ENCODE results near the gene CNTLN. TPM values are rescaled to one million over a fixed set of nuclear protein-coding genes. Genes with fewer than 3 reads are reported as not detected.

CNTLN gene
- total and polyA plus RNA-seq, 2 donors from 2014 or later, result 2.0 to 8.0 TPM

- Histone ChIP-seq H3K9ac (ENCODE audit: low read length in 3 of 3) (no peak overlapping the region), H3K4me3 (ENCODE audit: low read length in 3 of 3) (no peak overlapping the region), H3K36me3 (ENCODE audit: control insufficient read depth in 2 of 3, insufficient read depth in 3 of 3, low read length in 3 of 3) (no peaks in the 10 kb centered on the region), H3K4me1 (ENCODE audit: control insufficient read depth in 2 of 3, insufficient read depth in 2 of 3, low read depth in 1 of 3, low read length in 3 of 3) (no peaks in the 10 kb centered on the region), H3K27me3 (ENCODE audit: control insufficient read depth, insufficient read depth, low read length) (no peaks in the 10 kb centered on the region), H3K9me3 (ENCODE audit: control insufficient read depth in 2 of 3, insufficient read depth in 1 of 3, low read length in 3 of 3) (no peaks in the 10 kb centered on the region), H3K27ac (ENCODE audit: low read depth in 2 of 2, low read length in 2 of 2) (no peak overlapping the region)
- intact Hi-C loops (cut with DNase I), result no loop called here
- TF ChIP-seq, protein P1, sequence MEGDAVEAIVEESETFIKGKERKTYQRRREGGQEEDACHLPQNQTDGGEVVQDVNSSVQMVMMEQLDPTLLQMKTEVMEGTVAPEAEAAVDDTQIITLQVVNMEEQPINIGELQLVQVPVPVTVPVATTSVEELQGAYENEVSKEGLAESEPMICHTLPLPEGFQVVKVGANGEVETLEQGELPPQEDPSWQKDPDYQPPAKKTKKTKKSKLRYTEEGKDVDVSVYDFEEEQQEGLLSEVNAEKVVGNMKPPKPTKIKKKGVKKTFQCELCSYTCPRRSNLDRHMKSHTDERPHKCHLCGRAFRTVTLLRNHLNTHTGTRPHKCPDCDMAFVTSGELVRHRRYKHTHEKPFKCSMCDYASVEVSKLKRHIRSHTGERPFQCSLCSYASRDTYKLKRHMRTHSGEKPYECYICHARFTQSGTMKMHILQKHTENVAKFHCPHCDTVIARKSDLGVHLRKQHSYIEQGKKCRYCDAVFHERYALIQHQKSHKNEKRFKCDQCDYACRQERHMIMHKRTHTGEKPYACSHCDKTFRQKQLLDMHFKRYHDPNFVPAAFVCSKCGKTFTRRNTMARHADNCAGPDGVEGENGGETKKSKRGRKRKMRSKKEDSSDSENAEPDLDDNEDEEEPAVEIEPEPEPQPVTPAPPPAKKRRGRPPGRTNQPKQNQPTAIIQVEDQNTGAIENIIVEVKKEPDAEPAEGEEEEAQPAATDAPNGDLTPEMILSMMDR (IDR thresholded peaks at IDR 0.05; ENCODE audit: borderline replicate concordance, extremely low read depth, insufficient read depth), result no peak
- FAIRE-seq, result no peak
- DNase-seq, result no peak
These were observed 44.8 kb upstream of the CNTLN start for GRCh38 chr9:17090041-17090440.

GRCh38 chr9:17116400-17116837 lies 18.4 kb upstream of the CNTLN start:
- FAIRE-seq (peak; percentile 95), DNase-seq (peak in 2 of 5 donors; percentile 24 to 42)
- H3K27me3 ChIP-seq (ENCODE audit: control insufficient read depth, insufficient read depth, low read length), result no peaks in the 10 kb centered on the region
- H3K36me3 ChIP-seq (ENCODE audit: control insufficient read depth in 2 of 3, insufficient read depth in 3 of 3, low read length in 3 of 3), result no peaks in the 10 kb centered on the region
- no peaks in the 10 kb centered on the region for H3K4me1 ChIP-seq (ENCODE audit: control insufficient read depth in 2 of 3, insufficient read depth in 2 of 3, low read depth in 1 of 3, low read length in 3 of 3)
- H3K9ac ChIP-seq (ENCODE audit: low read length in 3 of 3), result no peak overlapping the region
- TF ChIP-seq, protein P1 (IDR thresholded peaks at IDR 0.05; ENCODE audit: borderline replicate concordance, extremely low read depth, insufficient read depth), result peak; percentile 32
- H3K27ac ChIP-seq (ENCODE audit: low read depth in 2 of 2, low read length in 2 of 2), result no peak overlapping the region
- no peaks in the 10 kb centered on the region for H3K9me3 ChIP-seq (ENCODE audit: control insufficient read depth in 2 of 3, insufficient read depth in 1 of 3, low read length in 3 of 3)
- no peak overlapping the region for H3K4me3 ChIP-seq (ENCODE audit: low read length in 3 of 3)
- intact Hi-C loops (cut with DNase I), result no loop called here

- H3K36me3 ChIP-seq (ENCODE audit: control insufficient read depth in 2 of 3, insufficient read depth in 3 of 3, low read length in 3 of 3), result no peaks in the 10 kb centered on the region
- TF ChIP-seq, protein P1 (IDR thresholded peaks at IDR 0.05; ENCODE audit: borderline replicate concordance, extremely low read depth, insufficient read depth), result no peak
- FAIRE-seq (no peak), DNase-seq (no peak)
- H3K4me3 ChIP-seq (ENCODE audit: low read length in 3 of 3), result no peak overlapping the region
- H3K27me3 ChIP-seq (ENCODE audit: control insufficient read depth, insufficient read depth, low read length), result no peaks in the 10 kb centered on the region
- intact Hi-C loops (cut with DNase I), result no loop called here
- no peaks in the 10 kb centered on the region for H3K9me3 ChIP-seq (ENCODE audit: control insufficient read depth in 2 of 3, insufficient read depth in 1 of 3, low read length in 3 of 3)
- no peaks in the 10 kb centered on the region for H3K4me1 ChIP-seq (ENCODE audit: control insufficient read depth in 2 of 3, insufficient read depth in 2 of 3, low read depth in 1 of 3, low read length in 3 of 3)
- H3K9ac ChIP-seq (ENCODE audit: low read length in 3 of 3), result no peak overlapping the region
- no peak overlapping the region for H3K27ac ChIP-seq (ENCODE audit: low read depth in 2 of 2, low read length in 2 of 2)
These were observed 17.5 kb upstream of the CNTLN start for GRCh38 chr9:17117372-17117771.

DNA sequence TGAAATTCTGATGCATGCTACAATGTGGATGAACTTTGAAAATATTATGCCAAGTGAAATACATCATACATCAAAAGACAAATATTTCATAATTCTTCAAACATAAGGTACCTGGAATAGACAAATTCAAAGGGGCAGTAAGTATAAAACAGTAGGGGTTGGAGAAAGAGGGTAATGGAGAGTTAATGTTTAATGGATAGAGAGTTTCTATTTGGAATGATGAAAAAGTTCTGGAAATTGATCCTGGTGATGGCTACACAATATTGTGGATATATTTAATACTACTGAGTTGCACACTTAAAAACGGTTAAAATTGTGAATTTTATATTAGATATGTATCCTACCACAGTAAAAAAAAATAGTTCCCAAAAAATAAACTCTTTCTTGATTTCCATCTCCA lies 14.6 kb upstream of the CNTLN start:
- DNase-seq (no peak), FAIRE-seq (no peak)
- no peaks in the 10 kb centered on the region for H3K27me3 ChIP-seq (ENCODE audit: control insufficient read depth, insufficient read depth, low read length)
- H3K4me3 ChIP-seq (ENCODE audit: low read length in 3 of 3), result no peak overlapping the region
- no peaks in the 10 kb centered on the region for H3K36me3 ChIP-seq (ENCODE audit: control insufficient read depth in 2 of 3, insufficient read depth in 3 of 3, low read length in 3 of 3)
- intact Hi-C loops (cut with DNase I), result no loop called here
- TF ChIP-seq, protein P1 (IDR thresholded peaks at IDR 0.05; ENCODE audit: borderline replicate concordance, extremely low read depth, insufficient read depth), result no peak
- no peaks in the 10 kb centered on the region for H3K9me3 ChIP-seq (ENCODE audit: control insufficient read depth in 2 of 3, insufficient read depth in 1 of 3, low read length in 3 of 3)
- H3K4me1 ChIP-seq (ENCODE audit: control insufficient read depth in 2 of 3, insufficient read depth in 2 of 3, low read depth in 1 of 3, low read length in 3 of 3), result no peaks in the 10 kb centered on the region
- no peak overlapping the region for H3K27ac ChIP-seq (ENCODE audit: low read depth in 2 of 2, low read length in 2 of 2)
- no peak overlapping the region for H3K9ac ChIP-seq (ENCODE audit: low read length in 3 of 3)

Measured in kidney (tissue), 14 donors.